Breast epithelium (tissue), 4 donors: ENCODE measurements around the gene GSTO2. TPM values are rescaled to one million over a fixed set of nuclear protein-coding genes. Genes with fewer than 3 reads are reported as not detected.

Experiments
- DNase-seq, 2 donors: peaks; one replicate each; pipeline ENCODE4 v3.0.0-alpha.2; 2019; ENCODE audit warnings: low spot score in 2 of 2
- H3K27ac ChIP-seq, 2 donors: fragments of 200-600 bp; sonication (generic) in 1 of 2; one replicate each; pipeline ENCODE4 v1.5.1; 2016 to 2019; ENCODE audit warnings: mild to moderate bottlenecking in 1 of 2
- H3K27me3 ChIP-seq, 2 donors: fragments of 200-600 bp; sonication (generic) in 1 of 2; one replicate each; pipeline versions ENCODE4 v1.5.1 to v1.6.0; 2017 to 2019; ENCODE audit warnings: control low read depth in 1 of 2, mild to moderate bottlenecking in 1 of 2
- H3K36me3 ChIP-seq: fragments of 200-600 bp; one replicate; pipeline ENCODE4 v1.5.1; 2019
- H3K4me1 ChIP-seq, 2 donors: fragments of 200-600 bp; sonication (generic); one replicate each; pipeline ENCODE4 v1.5.1; 2016 to 2019; ENCODE audit warnings: control low read depth in 1 of 2
- H3K4me3 ChIP-seq, 3 donors: fragments of 200-600 bp; sonication (generic); 1 replicate in 2 of 3; 2 replicates in 1 of 3; pipeline ENCODE4 v1.5.1; 2016 to 2019; ENCODE audit warnings: mild to moderate bottlenecking in 3 of 3, moderate library complexity in 2 of 3
- H3K9me3 ChIP-seq, 2 donors: fragments of 200-600 bp; sonication (generic) in 1 of 2; one replicate each; pipeline ENCODE4 v1.5.1; 2016 to 2019; ENCODE audit warnings: control low read depth in 1 of 2
- POLR2A ChIP-seq: fragments of 450-650 bp; IDR thresholded peaks from one replicate; pipeline ENCODE4 v1.6.1; 2016; ENCODE audit warnings: antibody characterized with exemption, mild to moderate bottlenecking, moderate library complexity
- POLR2AphosphoS5 ChIP-seq, 3 donors: sonication (generic); formaldehyde crosslinking; IDR thresholded peaks; one replicate each; pipeline ENCODE4 v1.6.1; 2017; ENCODE audit warnings: antibody characterized with exemption in 3 of 3
- intact Hi-C: fragments of 100-400 bp; cut with DNase I; formaldehyde crosslinking; loops from one replicate; pipeline ENCODE4 v1.15.1; 2023; ENCODE audit warnings: low total_unique reads
- total RNA-seq, 3 donors: library from RNA; depleted of rRNA; stranded (reverse); fragments of >200 nt; gene quantifications; one replicate each; pipeline ENCODE4 v1.1.0, GENCODE V29; 2016
- TF ChIP-seq, protein P1 (sequence below), 3 donors: fragments of 450-650 bp; IDR thresholded peaks; one replicate each; pipeline ENCODE4 v1.5.1; 2016 to 2017; ENCODE audit warnings: antibody characterized with exemption in 3 of 3, mild to moderate bottlenecking in 3 of 3, moderate library complexity in 3 of 3

Gene GSTO2
- total RNA-seq, 3 donors from 2014 or later: 0.48 to 22.5 (median 14.1) TPM

DNA sequence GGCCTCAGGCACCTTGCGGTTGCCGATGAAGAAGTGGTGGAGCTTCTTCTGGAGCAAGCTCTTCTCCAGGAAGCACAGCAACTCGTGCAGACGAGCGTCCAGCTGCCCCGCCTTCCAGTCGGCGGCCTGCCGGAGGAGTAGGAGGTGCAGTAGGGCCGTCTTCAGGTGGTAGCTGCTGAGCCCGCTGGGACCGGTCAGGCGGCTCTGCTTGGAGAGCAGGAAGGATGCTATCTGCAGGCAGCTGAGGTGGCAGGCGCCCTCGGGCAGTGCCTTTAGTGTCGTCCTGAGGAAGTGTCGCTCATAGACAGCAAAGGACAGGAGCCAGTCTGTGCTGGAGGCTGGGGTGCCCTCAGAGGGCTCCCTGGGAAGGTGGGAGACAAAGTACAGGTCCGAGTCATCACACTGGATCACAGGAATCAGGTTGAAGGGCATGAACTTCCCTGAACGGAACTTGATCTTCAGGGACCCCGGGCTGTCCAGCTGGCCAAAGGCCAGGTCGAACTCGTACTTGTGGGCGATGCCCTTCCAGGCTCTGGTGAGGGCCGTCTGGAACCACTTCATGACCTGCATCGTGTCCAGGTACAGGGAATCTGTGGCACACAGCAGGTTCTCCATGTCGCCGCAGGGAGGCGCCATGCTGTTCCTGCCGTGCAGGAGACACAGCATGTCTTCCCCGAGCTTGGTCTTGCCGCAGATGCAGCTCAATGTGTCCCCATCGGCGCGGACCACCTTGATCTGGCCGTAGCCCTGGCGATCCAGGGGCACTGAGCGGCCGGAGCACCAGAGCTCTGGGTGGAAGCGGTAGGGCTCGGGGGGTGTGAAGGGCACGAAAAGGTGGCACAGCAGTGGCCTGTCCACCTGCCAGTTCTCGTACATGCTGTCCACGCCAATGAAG is 45.9 kb downstream of the GSTO2 start:
- Histone ChIP-seq H3K9me3 (no peaks in the 10 kb centered on the region), H3K27me3 (no peaks in the 10 kb centered on the region), H3K36me3 (peaks cover 6% of the 10 kb centered on the region), H3K27ac (no peak overlapping the region), H3K4me1 (no peaks in the 10 kb centered on the region), H3K4me3 (no peak overlapping the region)
- no peak for DNase-seq
- TF ChIP-seq POLR2A (no peak), POLR2AphosphoS5 (IDR thresholded peaks at IDR 0.05) (no peak)
- TF ChIP-seq, protein P1, sequence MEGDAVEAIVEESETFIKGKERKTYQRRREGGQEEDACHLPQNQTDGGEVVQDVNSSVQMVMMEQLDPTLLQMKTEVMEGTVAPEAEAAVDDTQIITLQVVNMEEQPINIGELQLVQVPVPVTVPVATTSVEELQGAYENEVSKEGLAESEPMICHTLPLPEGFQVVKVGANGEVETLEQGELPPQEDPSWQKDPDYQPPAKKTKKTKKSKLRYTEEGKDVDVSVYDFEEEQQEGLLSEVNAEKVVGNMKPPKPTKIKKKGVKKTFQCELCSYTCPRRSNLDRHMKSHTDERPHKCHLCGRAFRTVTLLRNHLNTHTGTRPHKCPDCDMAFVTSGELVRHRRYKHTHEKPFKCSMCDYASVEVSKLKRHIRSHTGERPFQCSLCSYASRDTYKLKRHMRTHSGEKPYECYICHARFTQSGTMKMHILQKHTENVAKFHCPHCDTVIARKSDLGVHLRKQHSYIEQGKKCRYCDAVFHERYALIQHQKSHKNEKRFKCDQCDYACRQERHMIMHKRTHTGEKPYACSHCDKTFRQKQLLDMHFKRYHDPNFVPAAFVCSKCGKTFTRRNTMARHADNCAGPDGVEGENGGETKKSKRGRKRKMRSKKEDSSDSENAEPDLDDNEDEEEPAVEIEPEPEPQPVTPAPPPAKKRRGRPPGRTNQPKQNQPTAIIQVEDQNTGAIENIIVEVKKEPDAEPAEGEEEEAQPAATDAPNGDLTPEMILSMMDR (IDR thresholded peaks at IDR 0.05): no peak
- intact Hi-C loops: no loop called here

DNA sequence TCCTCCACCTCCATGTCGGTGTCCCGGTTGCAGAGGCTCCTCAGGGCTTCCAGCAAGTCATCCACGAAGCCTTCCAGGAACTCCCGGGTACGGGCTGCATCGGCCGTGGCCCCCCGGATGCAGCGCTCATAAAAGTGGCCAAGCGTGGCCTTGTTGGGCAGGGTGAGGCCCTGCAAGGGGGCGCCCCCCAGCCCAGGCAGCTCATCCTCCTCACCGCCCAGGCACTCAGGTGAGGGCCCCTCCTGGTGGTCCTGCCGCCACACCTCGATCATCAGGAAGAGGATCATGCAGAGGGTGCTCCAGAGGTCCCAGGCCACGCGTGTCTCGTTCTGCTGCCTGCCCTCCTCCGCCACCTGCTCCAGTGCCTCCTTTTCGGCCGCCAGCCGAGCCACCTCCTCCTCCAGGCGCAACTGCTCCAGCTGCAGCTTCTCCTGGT is 46.5 kb downstream of the GSTO2 start:
- H3K9me3 ChIP-seq: no peaks in the 10 kb centered on the region
- no peak overlapping the region for H3K4me3 ChIP-seq
- no peaks in the 10 kb centered on the region for H3K4me1 ChIP-seq
- peaks cover 6% of the 10 kb centered on the region for H3K36me3 ChIP-seq
- H3K27ac ChIP-seq: no peak overlapping the region
- intact Hi-C loops: no loop called here
- TF ChIP-seq, protein P1 (IDR thresholded peaks at IDR 0.05): no peak
- H3K27me3 ChIP-seq: no peaks in the 10 kb centered on the region
- no peak for DNase-seq

DNA sequence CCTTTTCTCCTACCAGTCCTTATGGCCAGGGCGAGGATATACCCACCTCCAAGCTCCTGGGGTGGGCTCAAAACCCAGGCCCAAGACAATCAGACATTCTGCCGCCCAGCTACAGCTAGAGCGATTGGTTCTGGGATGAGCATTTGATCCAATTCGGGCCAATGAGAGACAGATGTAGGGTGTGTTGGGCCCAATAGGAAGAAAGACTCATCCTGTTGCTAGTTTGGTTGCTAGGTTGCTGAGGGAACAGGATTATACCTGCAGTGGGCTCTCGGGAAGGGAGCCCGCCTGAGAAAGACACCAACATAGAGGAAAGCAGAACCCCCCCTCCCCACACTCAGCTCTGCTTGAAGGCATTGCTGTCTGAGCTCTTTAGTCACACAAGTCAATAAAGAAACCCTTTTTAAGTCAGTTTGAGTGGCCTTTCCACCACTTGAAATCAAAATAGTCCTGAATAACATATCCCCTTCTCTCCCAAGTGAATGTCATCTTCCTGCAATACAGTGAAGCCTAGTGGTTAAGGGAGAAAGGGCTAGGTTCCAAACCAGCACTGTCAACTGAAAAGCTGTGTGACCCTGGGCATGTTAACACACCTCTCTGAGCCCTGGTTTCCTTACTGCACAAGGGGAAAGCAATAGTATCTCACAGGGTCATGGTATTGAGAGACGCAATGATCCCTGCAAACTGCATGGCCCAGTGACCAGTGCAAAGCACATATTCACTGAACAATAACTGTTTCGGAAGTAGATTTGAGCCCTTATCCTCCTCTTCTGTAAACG is 47.5 kb downstream of the GSTO2 start:
- DNase-seq: no peak
- Histone ChIP-seq H3K4me1 (no peaks in the 10 kb centered on the region), H3K36me3 (peaks cover 6% of the 10 kb centered on the region), H3K9me3 (no peaks in the 10 kb centered on the region), H3K4me3 (no peak overlapping the region), H3K27ac (peak overlapping the region; percentile 10 to 63), H3K27me3 (no peaks in the 10 kb centered on the region)
- TF ChIP-seq POLR2A (no peak), POLR2AphosphoS5 (IDR thresholded peaks at IDR 0.05) (no peak)
- TF ChIP-seq, protein P1 (IDR thresholded peaks at IDR 0.05): no peak
- intact Hi-C loops: no loop called here

DNA sequence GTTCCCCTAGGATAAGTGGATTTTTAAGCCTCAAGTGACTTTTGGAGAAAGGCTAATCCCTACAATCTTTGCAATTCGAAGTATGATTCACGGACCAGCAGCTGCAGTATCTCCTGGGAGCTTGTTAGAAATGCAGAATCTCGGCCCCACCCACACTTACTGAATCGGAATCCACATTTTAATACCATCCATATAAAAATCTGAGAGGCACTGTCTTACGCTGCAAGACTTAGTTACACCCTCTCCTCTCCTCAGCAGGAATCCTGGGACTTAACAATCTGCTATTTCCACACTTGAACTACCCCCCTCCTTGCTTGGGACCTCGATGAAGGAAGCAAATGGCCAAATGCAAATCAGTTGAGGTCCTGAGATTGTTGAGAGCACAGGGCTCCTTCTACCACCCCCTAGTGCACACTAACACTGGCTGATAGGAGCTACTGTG is 48.3 kb downstream of the GSTO2 start:
- no peaks in the 10 kb centered on the region for H3K27me3 ChIP-seq
- no peak overlapping the region for H3K4me3 ChIP-seq
- peak overlapping the region; percentile 10 to 66 for H3K27ac ChIP-seq
- DNase-seq: no peak
- no peaks in the 10 kb centered on the region for H3K4me1 ChIP-seq
- intact Hi-C loops: no loop called here
- peaks cover 6% of the 10 kb centered on the region for H3K36me3 ChIP-seq
- TF ChIP-seq POLR2A (no peak), POLR2AphosphoS5 (IDR thresholded peaks at IDR 0.05) (no peak)
- TF ChIP-seq, protein P1 (IDR thresholded peaks at IDR 0.05): no peak
- H3K9me3 ChIP-seq: no peaks in the 10 kb centered on the region
